Hindlimb muscle (tissue), 1 donor: Measurements from ENCODE around the gene THSD4. TPM values are rescaled to one million over a fixed set of nuclear protein-coding genes. Genes with fewer than 3 reads are reported as not detected.

Experiments used
- DNase-seq: peaks from one replicate; pipeline ENCODE4 v3.0.0-alpha.2; 2013
- polyA plus RNA-seq: library from polyadenylated mRNA; unstranded; fragments of 120-200 nt; gene quantifications from one replicate; pipeline ENCODE4 v1.2.1, GENCODE V29; 2013; ENCODE audit not compliant: insufficient read length

THSD4 gene
- polyA plus RNA-seq, 1 donor = 17.5 TPM

DNA sequence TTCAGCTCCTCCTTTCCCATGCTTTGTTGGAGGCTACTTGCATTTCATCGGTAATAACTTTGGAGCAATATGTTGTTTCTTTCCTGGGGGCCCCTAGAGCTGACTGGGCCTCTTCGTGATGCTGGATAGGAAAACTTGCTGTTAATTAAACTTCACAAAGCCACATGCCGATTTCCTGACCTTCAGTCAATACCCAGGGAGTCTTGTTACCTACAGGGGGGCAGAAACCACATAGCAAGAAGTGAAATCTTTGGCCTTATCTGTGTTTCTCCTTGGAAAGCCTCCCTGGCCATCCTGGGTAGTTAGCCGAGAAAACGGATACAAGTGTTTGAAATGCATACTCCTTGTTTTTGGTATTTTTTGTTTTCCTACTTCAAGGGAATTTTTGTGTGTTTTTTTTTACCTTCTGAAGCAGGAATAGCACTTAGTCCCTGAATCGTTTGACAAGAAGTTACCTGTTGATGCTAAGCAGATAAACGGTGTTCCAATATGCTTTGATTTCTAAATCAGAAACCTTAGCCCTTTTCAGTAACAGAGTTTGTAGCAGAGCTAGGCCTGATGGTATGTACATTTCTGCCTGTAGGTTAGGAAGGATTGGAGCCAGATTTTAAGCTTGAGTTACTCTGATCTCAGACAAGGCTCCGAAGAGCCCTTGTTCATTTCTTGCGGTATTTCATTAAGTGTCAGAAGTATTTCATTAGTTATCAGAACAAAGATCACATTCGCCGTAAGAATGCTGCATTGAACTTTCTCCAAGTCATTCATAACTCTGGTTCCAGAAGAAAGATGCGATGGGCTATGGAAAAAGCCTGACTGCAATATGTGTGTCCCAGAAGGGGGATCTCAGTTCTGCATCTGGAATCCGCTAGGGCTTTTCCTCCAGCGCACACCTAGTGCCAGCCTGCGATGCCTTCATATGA, 111.5 kb downstream of the THSD4 start:
- DNase-seq = no peak

DNA sequence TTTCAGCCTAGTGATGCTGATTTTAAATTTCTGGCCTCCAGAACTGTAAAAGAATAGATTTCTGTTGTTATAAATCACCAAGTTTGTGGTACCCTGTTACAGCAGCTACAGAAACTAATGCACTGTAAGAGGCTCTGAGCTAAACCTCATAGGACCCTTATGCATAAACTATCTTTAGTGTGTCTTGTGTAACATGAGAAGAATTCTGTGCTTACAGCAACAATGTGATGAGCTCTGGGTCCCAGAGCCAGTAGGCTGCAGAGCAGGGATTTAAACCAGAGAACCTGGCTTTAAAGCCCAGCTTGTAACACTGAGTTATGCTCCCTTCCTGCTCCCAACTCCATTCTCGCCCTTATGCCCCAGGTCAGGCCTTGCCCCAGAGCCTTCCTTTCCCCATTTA, 113.1 kb downstream of the THSD4 start:
- no peak for DNase-seq

DNA sequence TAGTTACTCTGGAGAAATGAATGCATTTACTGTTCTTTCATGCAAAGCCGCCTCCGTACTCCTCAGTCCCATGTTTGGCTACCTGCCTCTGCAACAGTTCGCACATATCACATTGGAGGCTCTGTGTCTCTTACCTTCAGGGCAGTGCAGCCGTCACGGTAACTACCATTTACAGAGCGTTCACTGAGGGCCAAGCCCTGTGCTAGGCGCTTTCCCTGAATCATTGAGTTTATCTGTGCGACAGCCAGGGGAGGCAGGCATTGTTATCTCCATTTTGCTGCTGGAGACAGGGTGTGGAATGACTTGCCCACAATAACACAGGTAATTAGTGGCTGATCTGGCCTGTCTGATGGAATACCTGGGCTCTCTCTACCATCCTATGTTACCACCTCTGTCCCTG, 115.0 kb downstream of the THSD4 start:
- DNase-seq = no peak

DNA sequence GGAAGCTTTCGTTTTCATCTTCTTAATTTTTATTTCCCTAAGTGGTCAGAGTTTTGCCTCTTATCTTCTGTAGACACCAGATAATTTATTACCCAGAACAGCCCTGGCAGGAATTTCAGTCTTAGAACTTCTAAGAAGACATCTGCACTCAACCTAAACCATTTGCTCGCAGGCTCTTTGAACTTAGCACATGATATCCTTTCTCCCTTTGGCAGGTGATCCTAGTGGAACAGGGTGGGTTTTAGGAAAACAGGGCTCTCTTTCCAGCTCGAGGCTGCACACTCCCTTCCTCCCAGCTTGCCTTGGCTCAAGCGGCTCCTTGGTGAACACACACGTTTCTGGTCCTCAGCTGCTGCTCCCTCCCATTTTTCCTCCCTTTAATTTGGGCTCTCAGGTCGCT, 116.5 kb downstream of the THSD4 start:
- peak; percentile 55 for DNase-seq

DNA sequence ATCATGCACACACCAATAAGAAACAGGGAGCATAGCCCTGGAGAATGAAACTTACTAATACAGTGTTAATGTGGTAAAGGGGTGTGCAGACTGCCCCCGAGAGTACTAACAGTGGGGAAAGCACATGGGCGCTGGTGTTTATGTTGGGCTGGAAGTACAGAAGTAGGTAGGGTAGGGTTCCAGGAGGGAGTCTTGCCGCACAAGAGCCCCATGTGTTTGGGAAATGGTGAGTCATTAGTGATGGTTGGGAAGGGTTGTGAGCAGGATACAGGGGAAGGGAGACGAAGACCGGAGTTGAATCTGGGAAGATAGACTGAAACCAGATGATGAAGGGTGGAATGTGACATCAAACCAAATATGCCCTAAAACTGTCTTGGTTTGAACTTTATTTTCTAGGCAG, 117.1 kb downstream of the THSD4 start:
- DNase-seq = no peak

DNA sequence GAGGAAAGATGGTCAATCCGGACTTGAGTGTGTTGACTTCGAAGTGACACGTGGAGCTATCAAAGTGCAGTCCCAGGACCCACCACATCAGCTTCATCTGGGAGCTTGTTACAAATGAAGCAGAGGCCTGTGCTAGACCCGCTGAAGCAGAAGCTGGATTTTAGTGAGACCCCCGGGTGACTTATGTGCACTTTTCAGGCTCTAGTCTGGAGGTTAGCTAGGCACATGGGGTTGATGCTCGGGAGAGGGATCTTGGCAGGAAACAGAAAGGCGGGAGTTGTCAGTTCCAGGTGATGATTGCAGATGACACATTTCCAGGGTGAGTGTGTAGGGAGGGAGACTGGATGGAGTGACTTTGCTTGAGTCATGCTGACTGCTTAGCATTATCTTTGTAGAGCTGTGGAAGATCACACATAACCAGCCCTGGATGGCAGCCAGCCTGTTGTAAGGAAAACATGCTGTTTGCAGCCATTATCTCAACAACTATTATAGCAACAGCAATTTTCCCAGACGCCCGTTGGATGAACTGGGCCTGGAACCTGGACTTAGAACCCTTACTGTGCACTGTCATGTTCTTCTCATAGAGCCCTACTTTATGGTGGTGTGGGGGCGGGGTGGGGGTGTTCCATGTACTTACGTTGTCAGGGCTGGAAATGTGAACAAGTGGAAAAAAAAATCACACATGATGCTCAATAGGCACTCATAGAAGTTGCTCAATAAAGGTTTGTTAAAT, 122.4 kb downstream of the THSD4 start:
- no peak for DNase-seq

DNA sequence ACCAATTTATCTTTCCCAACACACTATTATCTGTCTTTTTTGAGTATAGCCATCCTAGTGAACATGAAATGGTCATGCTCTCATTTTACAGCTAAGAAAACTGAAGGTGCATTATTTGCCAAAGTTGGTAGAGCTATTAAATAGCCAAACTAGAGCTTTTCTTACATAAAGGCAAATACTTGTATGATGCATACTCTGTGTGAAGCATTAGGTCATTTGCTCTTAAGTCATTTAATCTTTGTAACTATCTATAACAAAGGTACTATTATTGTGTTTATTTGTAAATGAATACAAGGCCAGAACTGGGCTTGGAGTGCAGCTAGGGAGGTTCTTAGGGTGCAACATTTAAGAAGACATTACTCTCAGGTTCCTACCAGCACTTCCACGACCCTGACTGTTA, 123.7 kb downstream of the THSD4 start:
- DNase-seq = no peak

DNA sequence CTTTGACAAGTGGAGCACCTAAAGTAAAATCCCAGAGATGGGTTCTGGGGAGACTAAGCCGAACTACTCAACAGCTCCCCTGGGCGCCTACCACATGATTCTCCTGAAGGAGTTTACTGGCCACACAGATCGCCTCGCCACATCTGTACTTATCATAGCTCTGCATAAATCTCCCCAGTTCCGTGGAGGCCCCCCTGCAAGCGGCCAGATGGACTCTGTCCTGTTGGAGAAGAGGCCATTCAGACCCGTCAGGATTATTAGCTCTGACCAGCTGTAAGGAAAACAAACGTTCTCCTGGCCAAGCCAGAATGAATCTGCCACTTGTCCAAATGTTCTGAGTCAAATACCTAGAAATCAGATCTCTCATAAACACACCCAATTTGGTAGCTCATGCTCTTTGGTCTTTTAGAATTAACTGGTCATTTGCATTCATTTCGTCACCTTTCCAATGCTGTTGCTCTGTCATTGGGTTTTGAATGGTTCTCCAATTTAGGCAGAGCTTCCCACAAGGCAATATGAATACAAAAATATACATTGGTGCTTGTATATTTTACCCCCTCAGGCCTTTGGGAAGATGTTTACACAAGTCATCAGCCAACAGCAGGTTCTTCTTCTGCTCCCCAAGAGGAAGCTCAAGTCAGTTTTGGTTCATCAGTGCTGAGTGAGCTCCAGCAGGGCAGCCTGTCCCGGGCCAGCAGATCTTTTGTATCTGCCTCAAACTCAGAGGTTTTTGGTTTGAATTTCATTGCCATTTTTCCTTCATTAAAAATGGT, 124.5 kb downstream of the THSD4 start:
- no peak for DNase-seq

DNA sequence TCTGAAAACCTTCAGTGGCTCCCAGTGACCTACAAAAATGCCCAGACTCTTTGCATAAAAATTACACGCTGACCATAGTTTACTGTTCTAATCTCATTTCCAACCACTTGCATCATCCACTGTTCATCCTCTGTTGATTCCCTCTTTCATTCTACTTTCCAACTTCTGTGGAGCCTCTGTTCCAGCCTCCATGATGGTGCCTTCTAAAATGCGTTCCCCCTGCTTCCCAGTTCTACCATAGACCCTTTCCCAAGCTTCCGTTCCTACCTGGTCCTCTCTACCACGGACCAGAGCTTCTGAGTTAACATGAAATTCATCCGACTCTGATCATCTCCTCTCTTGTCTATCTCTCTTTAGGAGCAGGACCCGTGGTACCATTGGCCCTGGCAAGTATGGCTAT, 127.0 kb downstream of the THSD4 start:
- no peak for DNase-seq

DNA sequence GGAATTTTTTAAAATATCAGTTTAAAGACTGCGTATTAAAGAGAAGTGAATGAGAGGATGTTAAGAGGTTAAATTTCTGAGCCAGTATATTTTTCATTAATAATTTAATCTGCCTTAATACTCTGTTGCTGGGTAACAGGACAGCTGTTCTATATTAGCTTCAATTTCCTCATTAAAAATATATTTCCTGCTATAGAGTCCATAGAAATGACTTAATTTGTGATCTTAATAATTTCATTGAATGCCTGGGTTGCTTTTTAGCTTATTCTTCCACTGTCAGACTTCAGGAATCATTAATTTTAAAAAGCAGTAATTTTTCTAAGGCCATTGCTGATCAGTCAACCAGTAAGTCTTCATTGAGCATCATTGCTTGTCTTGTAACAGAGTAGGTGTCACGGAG, 129.0 kb downstream of the THSD4 start:
- no peak for DNase-seq

DNA sequence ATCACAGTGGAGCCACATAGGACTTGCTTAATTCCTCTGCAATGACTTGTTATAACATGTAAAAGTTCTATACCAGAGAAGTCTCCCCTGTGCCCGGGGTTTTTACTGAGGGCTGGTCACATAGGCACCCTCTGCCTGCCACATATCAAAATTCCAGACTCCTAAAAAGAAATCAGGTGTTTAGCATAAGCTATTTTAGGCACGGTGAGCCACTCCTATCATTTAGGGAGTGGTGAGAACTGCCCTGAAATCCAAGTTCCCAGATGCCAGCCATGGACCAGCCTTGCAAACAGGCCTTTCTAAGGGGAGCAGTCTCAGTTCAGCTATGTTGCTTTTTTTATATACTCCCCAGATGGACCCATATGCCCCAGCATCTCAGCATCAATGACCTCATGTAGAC, 130.3 kb downstream of the THSD4 start:
- DNase-seq = no peak

DNA sequence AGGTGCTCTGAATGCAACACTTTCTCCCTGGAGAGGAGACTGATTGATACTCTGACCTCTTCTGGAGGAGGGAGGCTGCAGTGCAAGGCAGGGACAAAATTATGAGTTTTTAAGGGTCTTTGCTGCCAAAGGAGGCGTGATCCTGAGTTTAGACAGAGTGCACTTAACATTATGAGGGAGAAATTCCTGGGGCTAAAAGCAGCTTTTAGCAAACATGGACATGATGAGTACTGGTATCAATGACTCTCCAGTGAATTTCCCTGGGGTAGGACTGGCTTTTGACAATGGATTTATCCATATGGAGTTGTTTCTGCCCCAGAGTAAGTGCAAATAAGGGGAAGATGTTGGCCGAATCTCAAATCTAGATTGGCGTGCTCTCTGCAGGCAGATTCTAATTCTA, 133.1 kb downstream of the THSD4 start:
- DNase-seq = no peak

DNA sequence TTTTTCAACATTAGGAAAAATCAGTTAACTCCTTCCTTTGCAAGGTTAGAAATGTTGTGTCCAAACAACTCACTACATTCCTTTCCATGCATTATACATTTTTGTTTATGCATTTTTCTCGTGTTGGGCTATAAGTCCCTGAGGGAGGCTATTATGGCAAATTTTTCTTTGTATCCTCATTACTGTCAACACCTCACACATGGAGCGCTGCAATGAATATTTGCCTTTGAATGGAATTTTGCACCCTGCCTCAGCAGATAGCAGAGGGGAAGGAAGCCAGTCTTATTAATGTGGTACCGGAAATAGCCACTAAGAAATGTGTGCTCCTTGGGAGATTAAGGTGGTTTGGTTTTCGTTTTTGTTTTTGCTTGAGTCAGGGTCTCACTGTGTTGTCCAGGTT, 134.7 kb downstream of the THSD4 start:
- DNase-seq = no peak

DNA sequence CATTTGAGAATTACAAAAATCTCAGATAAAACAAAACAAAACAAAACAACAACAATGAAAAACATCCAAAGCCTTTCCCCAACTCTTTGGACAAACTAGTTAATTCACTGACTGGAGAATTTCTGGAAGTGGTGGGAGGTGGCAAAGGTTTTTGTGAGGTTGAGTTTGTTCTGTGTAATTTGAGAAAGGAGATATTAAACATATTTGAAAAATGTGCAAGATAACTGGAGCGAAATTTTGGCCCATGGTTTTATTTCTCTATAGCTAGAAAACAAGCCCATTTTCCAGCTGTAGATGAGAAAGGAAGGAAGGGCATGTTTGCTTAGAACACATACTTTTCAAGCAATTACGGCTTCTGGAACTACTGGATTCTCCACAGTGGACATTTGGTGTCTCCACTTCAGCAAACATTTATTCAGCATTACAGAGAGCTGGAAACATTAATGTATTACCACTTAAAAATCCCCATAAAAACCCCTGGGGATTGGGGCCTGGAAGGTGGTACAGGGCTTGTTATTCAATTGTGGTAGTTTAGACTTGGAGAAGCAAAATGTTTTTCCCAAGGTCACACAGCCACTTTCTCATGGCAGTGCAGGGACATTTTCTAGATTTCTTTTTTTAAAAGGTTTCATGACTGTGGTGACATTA, 135.8 kb downstream of the THSD4 start:
- no peak for DNase-seq

DNA sequence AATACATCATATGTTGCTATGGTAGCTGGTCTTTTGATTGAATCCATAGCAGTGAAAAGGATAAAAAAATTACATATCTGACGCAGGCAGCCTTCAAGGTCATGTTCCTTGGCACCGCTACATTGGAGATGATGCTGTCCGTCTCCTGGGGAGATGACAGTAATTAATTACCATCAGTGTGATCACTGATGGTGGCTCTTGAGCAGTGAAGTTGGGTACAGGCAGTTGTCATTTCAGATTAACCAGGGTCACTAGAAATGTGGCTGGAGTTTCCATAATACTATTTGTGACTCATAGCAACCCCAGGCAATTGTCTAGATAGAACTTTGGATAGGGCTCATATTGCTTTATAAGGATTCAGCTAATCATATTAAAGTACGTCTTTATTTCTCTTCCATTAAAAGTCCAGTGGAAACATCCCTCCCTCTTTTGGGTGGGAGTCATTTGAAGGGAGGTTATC, 136.3 kb downstream of the THSD4 start:
- no peak for DNase-seq

DNA sequence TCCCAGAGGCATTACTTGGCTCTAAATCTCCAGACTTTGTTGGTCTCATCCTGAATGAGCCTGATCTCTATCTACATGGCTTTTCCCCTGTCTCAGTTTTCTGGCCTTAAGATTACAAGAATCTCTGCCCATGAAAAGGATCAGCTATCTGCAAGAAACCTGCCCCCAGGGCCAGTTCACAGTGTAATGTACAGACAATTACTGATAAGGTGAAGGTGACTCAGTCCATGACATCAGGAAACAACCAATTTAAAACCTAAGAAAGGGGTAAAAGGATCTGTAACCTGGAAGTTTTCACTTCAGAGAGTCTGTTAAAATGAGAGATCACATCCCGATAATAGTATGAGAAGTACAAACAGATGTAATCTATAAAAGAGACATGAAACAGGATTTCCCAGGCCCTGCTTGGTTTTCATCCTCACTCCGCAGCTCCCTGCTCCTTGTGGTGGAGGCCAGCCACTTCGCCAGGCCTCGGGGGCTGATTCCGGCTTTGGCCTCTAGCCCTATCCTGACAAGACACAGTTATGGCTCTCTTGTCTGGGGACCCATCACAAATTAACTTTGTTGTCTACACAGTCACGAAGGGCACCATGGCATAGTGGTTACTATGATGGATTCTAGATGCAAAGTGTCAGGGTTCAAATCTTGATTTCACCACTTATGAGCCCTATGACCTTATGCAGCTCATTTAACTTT, 136.9 kb downstream of the THSD4 start:
- no peak for DNase-seq

DNA sequence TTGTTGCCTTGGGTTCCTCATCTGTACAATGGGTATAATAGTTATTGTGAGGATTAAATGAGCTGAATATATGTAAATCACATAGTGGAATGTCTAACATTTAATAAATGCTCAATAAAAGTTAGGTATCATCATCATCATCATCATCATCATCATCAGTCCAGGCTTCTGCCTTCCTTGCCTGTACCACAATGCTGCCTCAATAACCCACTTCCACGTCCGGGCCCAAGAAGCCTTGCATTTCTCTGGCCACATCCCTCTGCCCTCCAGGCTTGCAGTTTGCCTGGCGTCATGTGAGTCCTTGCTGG, 137.4 kb downstream of the THSD4 start:
- no peak for DNase-seq

DNA sequence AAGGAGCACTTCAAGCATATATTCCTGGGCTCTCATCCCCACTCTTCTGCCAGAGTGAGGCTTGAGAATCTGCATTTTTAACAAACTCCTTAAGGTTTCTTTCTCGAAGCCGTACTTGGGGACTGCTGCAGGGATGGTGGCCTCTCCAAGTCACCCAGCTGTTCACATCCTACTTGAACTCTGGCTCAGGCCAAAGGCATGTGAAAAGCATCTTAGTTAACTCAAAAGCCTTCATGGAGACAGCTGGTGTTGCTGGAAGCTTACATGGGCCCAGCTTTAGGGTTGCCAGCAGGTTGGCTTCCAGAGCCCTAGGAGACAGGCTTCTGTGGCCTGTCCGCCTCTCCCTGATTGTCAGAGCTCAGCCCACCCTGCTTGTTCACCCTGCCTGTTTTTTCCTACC, 139.2 kb downstream of the THSD4 start:
- no peak for DNase-seq

DNA sequence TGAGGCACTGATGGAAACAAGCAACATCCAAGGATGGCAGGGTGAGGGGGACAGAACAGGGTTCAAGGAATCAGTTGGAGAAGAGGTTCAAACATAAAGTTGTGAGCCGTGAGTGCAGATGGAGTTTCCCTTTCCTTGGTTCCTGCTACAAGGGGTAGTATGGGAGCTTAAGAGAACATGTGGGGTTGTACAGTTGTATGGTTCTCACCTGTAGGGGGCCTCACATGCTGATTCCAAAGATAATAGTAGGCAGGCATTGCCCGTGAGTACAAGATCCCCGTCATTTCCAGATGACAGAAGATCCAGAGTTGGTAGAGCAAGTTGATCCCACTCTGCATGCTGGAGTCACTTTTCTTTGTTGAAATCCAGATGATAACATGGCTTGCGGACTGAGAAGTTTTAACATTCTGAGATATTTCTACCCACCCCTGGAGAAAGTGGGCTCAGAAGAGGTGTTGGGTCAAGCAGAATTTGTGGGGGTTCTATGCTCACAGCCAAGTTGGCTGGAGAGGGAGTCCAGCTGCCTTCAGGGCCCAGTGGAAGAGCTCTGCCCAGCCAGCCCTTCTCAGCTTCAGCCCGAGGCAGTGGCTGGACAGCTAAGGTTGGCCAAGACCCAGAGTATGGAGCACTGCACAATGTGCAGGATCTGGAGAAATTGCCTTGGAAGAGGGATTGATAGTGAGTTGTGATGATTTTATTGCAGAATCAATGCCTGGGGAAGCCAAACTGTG, 141.8 kb downstream of the THSD4 start:
- no peak for DNase-seq

DNA sequence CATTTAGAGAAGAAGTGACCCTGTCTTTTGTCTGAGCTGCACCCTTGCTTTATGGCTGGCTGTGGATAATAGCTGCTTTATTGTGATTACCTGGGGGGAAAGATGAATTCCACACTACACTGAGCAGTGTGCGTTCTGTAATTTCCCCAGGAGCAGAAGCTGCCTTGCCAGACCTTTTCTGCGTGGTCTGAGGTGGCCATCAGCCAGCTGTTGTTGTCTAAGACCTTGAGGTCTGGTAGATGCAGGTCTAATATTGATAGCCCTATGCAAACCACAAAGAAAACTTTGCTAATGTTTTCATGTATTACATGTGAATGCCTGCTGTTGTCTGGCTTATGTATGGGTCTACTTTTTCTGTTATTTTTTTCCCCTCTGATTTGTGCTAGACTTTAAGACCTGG, 144.6 kb downstream of the THSD4 start:
- no peak for DNase-seq

DNA sequence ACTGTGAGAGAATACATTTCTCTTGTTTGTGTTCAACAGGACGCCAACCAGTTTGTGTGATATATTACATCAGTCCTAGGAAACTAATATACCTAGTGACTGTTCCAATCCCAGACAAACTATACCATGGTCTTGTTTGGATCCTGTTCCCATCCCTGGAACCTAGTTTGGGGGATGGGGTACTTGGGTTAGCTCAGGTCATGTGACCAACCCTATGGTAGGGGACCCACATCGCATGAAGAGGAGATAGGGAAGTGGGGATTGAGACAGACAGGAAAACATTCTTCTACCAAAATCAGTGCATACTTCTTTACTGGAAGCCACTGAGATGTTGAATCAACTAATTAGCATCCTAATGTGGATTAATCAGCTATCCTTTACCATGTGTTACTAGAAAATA, 146.1 kb downstream of the THSD4 start:
- DNase-seq = no peak

DNA sequence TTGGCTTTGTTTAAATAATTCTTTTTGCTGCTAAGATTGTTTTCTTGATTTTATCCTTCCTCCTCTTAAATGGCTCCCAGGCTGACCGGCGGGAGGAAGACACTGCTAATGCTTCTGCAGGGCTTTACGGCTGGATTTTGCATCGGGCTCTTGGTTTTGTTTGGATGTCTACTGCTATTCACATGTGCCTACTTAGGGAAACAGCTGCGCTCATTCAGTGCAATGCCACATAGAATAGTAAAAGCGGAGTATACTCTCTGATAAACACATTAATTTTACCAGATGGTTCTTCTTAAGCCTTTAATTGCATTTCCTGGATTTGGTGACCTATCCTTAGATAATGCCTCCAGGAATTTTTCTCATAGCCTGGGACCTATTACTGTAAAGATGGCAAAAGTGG, 146.6 kb downstream of the THSD4 start:
- DNase-seq = no peak
